ENCODE measurements around the gene ARPP21. TPM values are rescaled to one million over a fixed set of nuclear protein-coding genes. Genes with fewer than 3 reads are reported as not detected.

Gene ARPP21
- total RNA-seq, 1 experiment from 2014 or later = not detected

- POLR2A ChIA-PET (ENCODE audit: unreplicated experiment) = interaction anchor here (0.7 kb wide), 1 partner anchor 77 kb away, joined by 6 read pairs; no protein-coding TSS in a partner anchor
- H3K79me2 ChIP-seq (ENCODE audit: low read length) = no peaks in the 10 kb centered on the region
Measured at GRCh38 chr3:35817216-35817615, 177.9 kb downstream of the ARPP21 start.

DNA sequence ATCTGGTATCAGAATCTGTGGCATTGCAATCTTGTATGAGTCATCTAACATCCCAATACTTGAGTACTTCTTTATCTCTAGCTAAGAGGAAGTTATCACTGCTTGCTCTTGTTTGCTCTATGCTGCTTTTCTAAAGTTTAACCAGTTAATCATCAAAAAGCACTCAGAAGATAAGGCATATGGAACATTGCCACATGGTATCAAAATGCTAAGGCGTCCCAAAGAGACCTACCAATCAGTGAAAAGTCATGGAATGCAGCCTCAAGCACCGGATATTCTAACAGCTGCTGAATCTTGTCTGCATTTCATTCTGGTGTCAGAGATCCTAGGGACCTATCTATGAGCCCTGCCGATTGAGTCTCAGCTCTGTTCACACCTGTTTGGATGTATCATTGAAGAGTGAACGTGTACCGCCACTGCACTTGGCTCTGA is 192.8 kb downstream of the ARPP21 start:
- H3K36me3 ChIP-seq (ENCODE audit: low read depth, low read length) = no peaks in the 10 kb centered on the region
- DNase-seq = no peak
- BruUV-seq (replicated peaks) = no TSS peak
- H3K9me2 ChIP-seq (replicated peaks; ENCODE audit: low read length) = no peaks in the 10 kb centered on the region
- ChIA-PET CTCF (no interaction called here), POLR2A (ENCODE audit: unreplicated experiment) (no interaction called here)
- H3K4me1 ChIP-seq (ENCODE audit: insufficient read depth, low read length) = no peaks in the 10 kb centered on the region
- no peak for ATAC-seq
- no peaks in the 10 kb centered on the region for H3K27me3 ChIP-seq (ENCODE audit: low read length)
- H2AFZ ChIP-seq (ENCODE audit: low read length) = no peak overlapping the region
- H4K20me1 ChIP-seq (ENCODE audit: low read length) = no peaks in the 10 kb centered on the region
- no peak overlapping the region for H3K4me3 ChIP-seq (ENCODE audit: low read length)
- no peaks in the 10 kb centered on the region for H3F3A ChIP-seq (ENCODE audit: low read length, unreplicated experiment)
- H3K9ac ChIP-seq (ENCODE audit: low read length) = no peak overlapping the region
- no peaks in the 10 kb centered on the region for H3K79me2 ChIP-seq (ENCODE audit: low read length)
- no peak overlapping the region for H3K4me2 ChIP-seq (ENCODE audit: low read length)
- no peaks in the 10 kb centered on the region for H3K9me3 ChIP-seq (ENCODE audit: low read length)
- no peak overlapping the region for H3K27ac ChIP-seq (ENCODE audit: low read length)
- TF ChIP-seq EZH2 (IDR thresholded peaks at IDR 0.05; ENCODE audit: low read length, unreplicated experiment) = no peak
- no peak for TF ChIP-seq EZH2phosphoT487 (IDR thresholded peaks at IDR 0.05; ENCODE audit: borderline replicate concordance, low read length)
- TF ChIP-seq, protein P1, sequence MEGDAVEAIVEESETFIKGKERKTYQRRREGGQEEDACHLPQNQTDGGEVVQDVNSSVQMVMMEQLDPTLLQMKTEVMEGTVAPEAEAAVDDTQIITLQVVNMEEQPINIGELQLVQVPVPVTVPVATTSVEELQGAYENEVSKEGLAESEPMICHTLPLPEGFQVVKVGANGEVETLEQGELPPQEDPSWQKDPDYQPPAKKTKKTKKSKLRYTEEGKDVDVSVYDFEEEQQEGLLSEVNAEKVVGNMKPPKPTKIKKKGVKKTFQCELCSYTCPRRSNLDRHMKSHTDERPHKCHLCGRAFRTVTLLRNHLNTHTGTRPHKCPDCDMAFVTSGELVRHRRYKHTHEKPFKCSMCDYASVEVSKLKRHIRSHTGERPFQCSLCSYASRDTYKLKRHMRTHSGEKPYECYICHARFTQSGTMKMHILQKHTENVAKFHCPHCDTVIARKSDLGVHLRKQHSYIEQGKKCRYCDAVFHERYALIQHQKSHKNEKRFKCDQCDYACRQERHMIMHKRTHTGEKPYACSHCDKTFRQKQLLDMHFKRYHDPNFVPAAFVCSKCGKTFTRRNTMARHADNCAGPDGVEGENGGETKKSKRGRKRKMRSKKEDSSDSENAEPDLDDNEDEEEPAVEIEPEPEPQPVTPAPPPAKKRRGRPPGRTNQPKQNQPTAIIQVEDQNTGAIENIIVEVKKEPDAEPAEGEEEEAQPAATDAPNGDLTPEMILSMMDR (conservative IDR thresholded peaks at IDR 0.05; ENCODE audit: low read depth, low read length) = no peak
- intact Hi-C loops (cut with micrococcal nuclease) = no loop called here

More at GRCh38 chr3:35817216-35817615, 177.9 kb downstream of the ARPP21 start:
- Histone ChIP-seq H3K27ac (ENCODE audit: low read length) (no peak overlapping the region), H3K9me2 (replicated peaks; ENCODE audit: low read length) (no peaks in the 10 kb centered on the region), H3K4me2 (ENCODE audit: low read length) (no peak overlapping the region), H4K20me1 (ENCODE audit: low read length) (no peaks in the 10 kb centered on the region), H3K27me3 (ENCODE audit: low read length) (no peaks in the 10 kb centered on the region), H2AFZ (ENCODE audit: low read length) (no peak overlapping the region), H3K9ac (ENCODE audit: low read length) (no peak overlapping the region), H3K4me3 (ENCODE audit: low read length) (no peak overlapping the region), H3K36me3 (ENCODE audit: low read depth, low read length) (no peaks in the 10 kb centered on the region), H3K4me1 (ENCODE audit: insufficient read depth, low read length) (no peaks in the 10 kb centered on the region), H3K9me3 (ENCODE audit: low read length) (no peaks in the 10 kb centered on the region), H3F3A (ENCODE audit: low read length, unreplicated experiment) (no peaks in the 10 kb centered on the region)
- CTCF ChIA-PET = no interaction called here
- DNase-seq (no peak), ATAC-seq (no peak)
- no TSS peak for BruUV-seq (replicated peaks)
- intact Hi-C loops (cut with micrococcal nuclease) = no loop called here
- TF ChIP-seq, protein P1 (conservative IDR thresholded peaks at IDR 0.05; ENCODE audit: low read depth, low read length) = no peak
- no peak for TF ChIP-seq EZH2 (IDR thresholded peaks at IDR 0.05; ENCODE audit: low read length, unreplicated experiment)

Small RNAs within 50 kb of the gene (microRNA-seq; reads per million reads assigned to microRNA genes)
- 13.0 reads per million, percentile 40 among the genes with 10 or more reads in this experiment for gene MIR128-2 (ENCODE audit: unreplicated experiment)
